Mesothelial cell of epicardium (in vitro differentiated cells): Measurements from ENCODE around the gene ATF7IP2. TPM values are rescaled to one million over a fixed set of nuclear protein-coding genes. Genes with fewer than 3 reads are reported as not detected.

Source experiments
- DNase-seq, 2 experiments: peaks; one replicate each; pipeline ENCODE4 v3.0.0; 2021; ENCODE audit warnings: low spot score in 2 of 2; ENCODE audit not compliant: unreplicated experiment in 2 of 2
- H3K27ac Mint-ChIP-seq: 2 replicates; pipeline ENCODE4 v1.8.0; 2021; ENCODE audit warnings: mixed read lengths
- H3K27me3 Mint-ChIP-seq: 2 replicates; pipeline ENCODE4 v1.8.0; 2021; ENCODE audit warnings: low read depth, mixed read lengths
- H3K36me3 Mint-ChIP-seq: 2 replicates; pipeline ENCODE4 v1.8.0; 2021; ENCODE audit warnings: mixed read lengths
- H3K4me1 Mint-ChIP-seq: 2 replicates; pipeline ENCODE4 v1.8.0; 2021; ENCODE audit warnings: mixed read lengths
- H3K4me3 Mint-ChIP-seq: 2 replicates; pipeline ENCODE4 v1.8.0; 2021; ENCODE audit warnings: mild to moderate bottlenecking, moderate library complexity, mixed read lengths
- H3K9me3 Mint-ChIP-seq: 2 replicates; pipeline ENCODE4 v1.8.0; 2021; ENCODE audit warnings: mixed read lengths
- CTCF ChIP-seq: fragments of 200-600 bp; sonication (generic); IDR thresholded peaks from one replicate; pipeline ENCODE4 v1.5.0; 2021; ENCODE audit warnings: antibody characterized with exemption; ENCODE audit not compliant: unreplicated experiment
- total RNA-seq: library from RNA; stranded (reverse); gene quantifications from 3 replicates; pipeline ENCODE4 v1.2.1, GENCODE V29; 2021

ATF7IP2 gene
- total RNA-seq, 1 donor from 2014 or later: 50.9 TPM

- no peak overlapping the region for H3K27ac Mint-ChIP-seq
- peaks cover 21% of the 10 kb centered on the region for H3K4me1 Mint-ChIP-seq
- DNase-seq: no peak
- peaks cover 12% of the 10 kb centered on the region for H3K27me3 Mint-ChIP-seq
- no peak for TF ChIP-seq CTCF
- no peaks in the 10 kb centered on the region for H3K36me3 Mint-ChIP-seq
- H3K9me3 Mint-ChIP-seq: no peaks in the 10 kb centered on the region
- no peak overlapping the region for H3K4me3 Mint-ChIP-seq
Observed at GRCh38 chr16:10517868-10518267, 132.0 kb downstream of the ATF7IP2 start.

DNA sequence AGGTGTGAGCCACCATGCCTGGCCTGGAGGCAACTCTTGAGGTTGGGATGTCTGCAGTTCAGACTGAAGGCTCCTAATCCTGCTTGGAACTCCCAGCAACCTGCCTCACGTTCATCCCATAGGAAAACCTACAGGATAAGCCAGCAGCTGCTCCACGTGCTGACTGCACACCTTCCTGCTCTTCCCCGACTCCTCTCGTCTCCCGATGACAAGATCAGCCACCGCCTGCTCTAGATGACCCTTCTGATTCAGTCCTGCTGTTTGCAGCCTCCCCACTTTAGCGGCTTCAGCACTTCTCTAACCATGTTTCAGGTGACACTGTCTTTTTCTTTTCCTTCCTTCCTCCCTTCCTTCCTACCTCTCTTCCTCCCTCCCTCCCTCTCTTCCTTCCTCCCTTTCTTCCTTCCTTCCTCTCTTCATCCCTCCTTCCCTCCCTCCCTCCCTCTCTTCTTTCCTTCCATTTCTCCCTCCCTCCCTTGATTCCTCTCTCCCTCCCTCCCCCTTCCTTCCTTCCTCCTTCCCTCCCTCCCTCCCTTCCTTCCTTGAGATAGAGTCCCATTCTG, 132.7 kb downstream of the ATF7IP2 start:
- H3K27ac Mint-ChIP-seq: no peak overlapping the region
- no peaks in the 10 kb centered on the region for H3K9me3 Mint-ChIP-seq
- no peaks in the 10 kb centered on the region for H3K36me3 Mint-ChIP-seq
- DNase-seq: no peak
- no peak for TF ChIP-seq CTCF
- H3K4me1 Mint-ChIP-seq: peaks cover 17% of the 10 kb centered on the region
- H3K27me3 Mint-ChIP-seq: peaks cover 14% of the 10 kb centered on the region
- no peak overlapping the region for H3K4me3 Mint-ChIP-seq

DNA sequence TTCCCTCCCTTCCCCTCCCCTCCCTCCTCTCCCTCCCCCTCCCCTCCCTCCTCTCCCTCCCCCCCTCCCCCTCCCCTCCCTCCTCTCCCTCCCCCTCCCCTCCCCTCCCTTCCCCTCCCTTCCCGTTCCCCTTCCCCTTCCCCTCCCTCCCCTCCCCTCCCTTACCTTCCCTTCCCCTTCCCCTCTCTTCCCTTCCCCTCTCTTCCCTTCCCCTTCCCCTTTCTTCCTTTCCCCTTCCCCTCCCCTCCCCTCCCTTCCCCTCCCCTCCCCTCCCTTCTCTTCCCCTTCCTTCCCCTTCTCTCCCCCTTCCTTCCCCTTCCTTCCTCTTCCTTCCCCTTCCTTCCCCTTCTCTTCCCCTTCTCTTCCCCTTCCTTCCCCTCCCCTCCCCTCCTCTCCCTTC, 133.4 kb downstream of the ATF7IP2 start:
- no peak for TF ChIP-seq CTCF
- DNase-seq: no peak
- Mint-ChIP-seq H3K4me1 (peaks cover 9% of the 10 kb centered on the region), H3K9me3 (no peaks in the 10 kb centered on the region), H3K36me3 (no peaks in the 10 kb centered on the region), H3K27ac (no peak overlapping the region), H3K27me3 (peaks cover 17% of the 10 kb centered on the region), H3K4me3 (no peak overlapping the region)

DNA sequence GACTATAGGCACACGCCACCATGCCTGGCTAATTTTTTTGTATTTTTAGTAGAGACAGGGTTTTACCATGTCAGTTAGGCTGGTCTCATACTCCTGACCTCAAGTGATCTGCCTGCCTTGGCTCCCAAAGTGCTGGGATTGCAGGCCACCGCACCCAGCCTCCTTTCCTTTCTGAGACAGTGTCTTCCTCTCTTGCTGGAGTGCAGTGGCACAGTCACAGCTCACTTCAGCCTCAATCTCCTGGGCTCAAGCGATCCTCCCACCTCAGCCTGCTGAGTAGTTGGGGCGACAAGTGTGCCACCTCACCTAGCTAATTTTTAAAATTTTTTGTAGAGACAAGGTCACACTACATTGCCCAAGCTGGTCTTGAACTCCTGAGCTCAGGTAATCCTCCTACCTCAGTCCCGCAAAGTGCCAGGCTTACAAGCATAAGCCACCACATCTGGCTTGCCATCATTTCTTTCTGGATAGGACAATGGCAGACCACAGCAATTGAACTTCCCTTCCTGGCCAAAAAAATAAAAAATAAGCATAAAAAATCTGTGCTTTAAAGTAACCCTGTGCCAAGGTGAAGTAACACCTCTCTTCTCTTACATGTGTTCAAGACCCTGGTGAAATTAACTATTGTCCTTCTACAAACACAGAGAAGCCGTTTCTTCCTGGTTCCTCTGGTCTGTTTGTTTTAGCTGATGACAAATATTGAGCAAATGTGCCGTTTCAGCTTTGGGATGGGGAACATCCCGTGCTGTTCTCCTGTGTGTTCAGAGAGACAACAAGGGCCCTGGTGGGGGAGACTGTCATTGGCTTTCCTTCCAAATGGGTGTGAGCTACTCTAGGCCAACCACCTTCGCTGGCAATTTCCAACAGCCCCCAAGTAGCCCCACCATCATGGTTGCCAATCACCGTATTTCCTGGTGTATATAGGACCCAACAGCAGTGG, 134.3 kb downstream of the ATF7IP2 start:
- TF ChIP-seq CTCF: no peak
- Mint-ChIP-seq H3K4me1 (peaks cover 3% of the 10 kb centered on the region), H3K4me3 (no peak overlapping the region), H3K27me3 (peaks cover 17% of the 10 kb centered on the region), H3K36me3 (no peaks in the 10 kb centered on the region), H3K9me3 (no peaks in the 10 kb centered on the region), H3K27ac (no peak overlapping the region)
- no peak for DNase-seq

GRCh38 chr16:10520869-10521578, 135.2 kb downstream of the ATF7IP2 start:
- H3K27ac Mint-ChIP-seq: no peak overlapping the region
- H3K36me3 Mint-ChIP-seq: peaks cover 2% of the 10 kb centered on the region
- H3K4me3 Mint-ChIP-seq: no peak overlapping the region
- no peak for TF ChIP-seq CTCF
- H3K9me3 Mint-ChIP-seq: no peaks in the 10 kb centered on the region
- DNase-seq: no peak
- peaks cover 9% of the 10 kb centered on the region for H3K4me1 Mint-ChIP-seq
- peaks cover 17% of the 10 kb centered on the region for H3K27me3 Mint-ChIP-seq
